ENCODE measurements around the gene ANKS1B.
"Not testable (repeated sequence)": the region's sequence is repeated elsewhere in the genome, so short reads cannot be mapped to it uniquely, and the experiment has no call there.

The ANKS1B gene

GRCh38 chr12:99686142-99686541 is 298.6 kb downstream of the ANKS1B start:
- Histone ChIP-seq H3K4me1 (ENCODE audit: insufficient read depth, low read length) (no peaks in the 10 kb centered on the region), H3K36me3 (ENCODE audit: insufficient read depth, low read length) (no peaks in the 10 kb centered on the region), H3K9me3 (ENCODE audit: low read length) (no peaks in the 10 kb centered on the region), H3K4me3 (ENCODE audit: low read length) (no peak overlapping the region), H2AFZ (ENCODE audit: low read depth, low read length) (no peak overlapping the region), H3K27me3 (ENCODE audit: insufficient read depth, low read length) (no peaks in the 10 kb centered on the region)

DNA sequence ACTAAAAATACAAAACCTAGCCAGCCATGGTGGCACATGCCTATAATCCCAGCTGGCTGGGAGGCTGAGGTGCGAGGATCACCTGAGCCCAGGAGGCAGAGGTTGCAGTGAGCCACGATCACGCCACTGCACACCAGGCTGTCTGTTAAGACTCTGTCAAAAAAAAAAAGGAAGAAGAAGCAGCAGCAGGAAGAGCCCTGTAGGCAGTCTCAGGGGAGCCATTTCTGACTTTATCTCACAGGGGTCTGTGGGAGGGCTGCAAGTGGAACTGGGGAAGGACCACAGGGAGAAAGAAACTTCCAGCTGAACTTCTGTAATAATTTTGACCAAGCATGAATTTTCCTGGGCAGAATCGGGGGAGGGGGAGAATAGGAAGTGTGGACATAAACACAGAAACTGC is 304.5 kb downstream of the ANKS1B start:
- no peak overlapping the region for H2AFZ ChIP-seq (ENCODE audit: low read depth, low read length)
- H3K4me1 ChIP-seq (ENCODE audit: insufficient read depth, low read length), result no peaks in the 10 kb centered on the region
- no peaks in the 10 kb centered on the region for H3K27me3 ChIP-seq (ENCODE audit: insufficient read depth, low read length)
- H3K9me3 ChIP-seq (ENCODE audit: low read length), result no peaks in the 10 kb centered on the region
- H3K4me3 ChIP-seq (ENCODE audit: low read length), result no peak overlapping the region
- no peaks in the 10 kb centered on the region for H3K36me3 ChIP-seq (ENCODE audit: insufficient read depth, low read length)

DNA sequence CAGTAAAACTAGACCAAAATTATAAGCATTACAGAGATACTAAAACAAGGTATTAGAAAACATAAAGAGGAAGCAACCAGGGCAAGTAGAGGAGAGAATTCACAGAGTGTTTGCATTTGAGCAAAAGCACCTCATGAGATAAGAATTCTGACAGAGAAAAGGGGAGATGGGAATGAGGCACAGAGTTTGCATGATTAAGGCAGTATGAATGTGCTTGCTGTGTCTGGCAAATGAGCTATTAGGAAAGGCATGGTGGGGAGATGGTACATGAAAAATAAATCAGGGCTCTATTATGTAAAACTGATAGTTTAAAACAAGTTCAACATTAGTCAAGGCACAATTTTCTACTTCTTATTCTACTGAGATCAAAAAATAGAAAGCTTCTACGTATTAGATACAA is 314.1 kb downstream of the ANKS1B start:
- no peaks in the 10 kb centered on the region for H3K36me3 ChIP-seq (ENCODE audit: insufficient read depth, low read length)
- H2AFZ ChIP-seq (ENCODE audit: low read depth, low read length), result no peak overlapping the region
- H3K9me3 ChIP-seq (ENCODE audit: low read length), result no peaks in the 10 kb centered on the region
- H3K27me3 ChIP-seq (ENCODE audit: insufficient read depth, low read length), result no peaks in the 10 kb centered on the region
- H3K4me3 ChIP-seq (ENCODE audit: low read length), result no peak overlapping the region
- no peaks in the 10 kb centered on the region for H3K4me1 ChIP-seq (ENCODE audit: insufficient read depth, low read length)

DNA sequence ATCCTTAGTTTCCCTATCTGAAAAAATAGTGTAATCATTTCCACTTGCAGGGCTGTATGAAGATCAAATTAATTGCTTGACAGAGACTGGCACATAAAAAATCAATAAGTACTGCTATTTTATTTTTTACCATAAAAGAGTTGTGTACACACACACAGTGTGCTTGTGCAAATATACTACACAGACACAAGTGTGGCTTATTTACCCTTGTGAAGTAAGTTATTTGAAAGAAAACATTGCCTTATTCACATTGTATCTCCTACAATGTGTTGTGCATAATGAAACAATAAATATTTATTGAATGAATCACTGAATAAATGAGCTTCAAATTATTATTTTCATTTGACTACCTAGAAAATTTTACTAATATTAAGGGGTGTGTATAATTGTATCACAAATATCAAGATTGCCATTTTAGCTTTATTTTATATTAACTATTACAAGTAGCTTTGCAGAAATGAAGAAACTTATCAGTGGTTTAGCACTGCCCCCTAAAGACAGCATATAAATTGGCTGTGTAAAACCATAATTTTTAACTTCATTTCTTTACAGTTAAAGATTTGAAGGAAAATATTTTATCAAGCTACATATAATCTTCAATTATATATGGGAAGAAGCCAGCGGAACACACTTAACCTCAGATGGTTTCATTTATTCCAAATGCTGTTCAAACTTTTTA is 325.9 kb downstream of the ANKS1B start:
- Histone ChIP-seq H3K9me3 (ENCODE audit: low read length) (no peaks in the 10 kb centered on the region), H3K27me3 (ENCODE audit: insufficient read depth, low read length) (no peaks in the 10 kb centered on the region), H2AFZ (ENCODE audit: low read depth, low read length) (no peak overlapping the region), H3K4me3 (ENCODE audit: low read length) (no peak overlapping the region), H3K4me1 (ENCODE audit: insufficient read depth, low read length) (no peaks in the 10 kb centered on the region), H3K36me3 (ENCODE audit: insufficient read depth, low read length) (no peaks in the 10 kb centered on the region)

GRCh38 chr12:99649551-99649950 is 335.2 kb downstream of the ANKS1B start:
- Histone ChIP-seq H3K4me3 (ENCODE audit: low read length) (no peak overlapping the region), H3K27me3 (ENCODE audit: insufficient read depth, low read length) (no peaks in the 10 kb centered on the region), H3K36me3 (ENCODE audit: insufficient read depth, low read length) (no peaks in the 10 kb centered on the region), H3K9me3 (ENCODE audit: low read length) (no peaks in the 10 kb centered on the region), H3K4me1 (ENCODE audit: insufficient read depth, low read length) (no peaks in the 10 kb centered on the region), H2AFZ (ENCODE audit: low read depth, low read length) (no peak overlapping the region)

DNA sequence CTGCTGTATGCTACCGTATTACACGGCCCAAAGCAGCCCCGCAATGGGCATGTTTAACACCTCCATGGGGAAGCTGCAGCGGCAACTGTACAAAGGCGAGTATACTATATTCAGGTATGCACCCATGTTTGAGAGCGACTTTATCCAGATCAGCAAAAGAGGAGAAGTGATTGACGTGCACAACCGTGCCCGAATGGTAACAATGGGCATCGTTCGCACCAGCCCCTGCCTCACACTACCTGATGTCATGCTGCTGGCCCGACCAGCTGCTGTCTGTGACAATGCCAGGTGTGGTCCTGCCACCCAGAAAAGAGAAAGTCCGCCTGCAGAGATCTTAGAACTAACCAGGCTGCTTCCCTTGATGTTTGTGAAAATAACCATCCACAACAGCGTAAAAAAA is 336.6 kb downstream of the ANKS1B start:
- H3K27me3 ChIP-seq (ENCODE audit: insufficient read depth, low read length), result no peaks in the 10 kb centered on the region
- no peaks in the 10 kb centered on the region for H3K4me1 ChIP-seq (ENCODE audit: insufficient read depth, low read length)
- no peaks in the 10 kb centered on the region for H3K36me3 ChIP-seq (ENCODE audit: insufficient read depth, low read length)

DNA sequence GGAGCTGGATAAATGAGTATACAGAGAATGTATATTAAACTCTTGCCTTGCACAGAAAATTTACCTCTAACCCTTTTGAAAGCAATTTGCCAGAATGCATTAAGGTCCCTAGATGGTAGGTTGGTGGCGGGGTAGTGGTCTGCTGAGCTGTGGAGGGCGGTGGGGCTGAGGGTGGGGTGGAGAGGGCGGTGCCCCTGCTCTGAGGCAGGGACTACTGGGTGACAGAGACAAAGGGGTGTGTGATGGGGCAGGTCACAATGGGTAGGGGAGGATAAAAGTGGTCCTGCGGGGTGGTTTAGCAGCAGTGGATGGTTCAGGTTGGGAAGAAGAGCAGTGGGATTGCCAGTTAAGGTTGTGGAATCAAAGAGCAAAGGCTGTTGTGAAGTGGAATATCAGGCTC is 337.3 kb downstream of the ANKS1B start, which contains the start of gene GARIN6:
GARIN6 (plus strand) TSS at position 301 of the 400 bp plus-strand sequence. CDS start 422 bp downstream, outside the sequence.
- no peak within 1 kb of the TSS for H2AFZ ChIP-seq (ENCODE audit: low read depth, low read length)
- no peaks in the 10 kb centered on the region for H3K9me3 ChIP-seq (ENCODE audit: low read length)
- no peaks in the 10 kb centered on the region for H3K36me3 ChIP-seq (ENCODE audit: insufficient read depth, low read length)
- H3K4me3 ChIP-seq (ENCODE audit: low read length), result no peak within 1 kb of the TSS
- no peaks in the 10 kb centered on the region for H3K27me3 ChIP-seq (ENCODE audit: insufficient read depth, low read length)
- H3K4me1 ChIP-seq (ENCODE audit: insufficient read depth, low read length), result no peaks in the 10 kb centered on the region

More for the DNA sequence above, 336.6 kb downstream of the ANKS1B start:
- Histone ChIP-seq H2AFZ (ENCODE audit: low read depth, low read length) (no peak overlapping the region), H3K9me3 (ENCODE audit: low read length) (no peaks in the 10 kb centered on the region), H3K4me3 (ENCODE audit: low read length) (no peak overlapping the region)

DNA sequence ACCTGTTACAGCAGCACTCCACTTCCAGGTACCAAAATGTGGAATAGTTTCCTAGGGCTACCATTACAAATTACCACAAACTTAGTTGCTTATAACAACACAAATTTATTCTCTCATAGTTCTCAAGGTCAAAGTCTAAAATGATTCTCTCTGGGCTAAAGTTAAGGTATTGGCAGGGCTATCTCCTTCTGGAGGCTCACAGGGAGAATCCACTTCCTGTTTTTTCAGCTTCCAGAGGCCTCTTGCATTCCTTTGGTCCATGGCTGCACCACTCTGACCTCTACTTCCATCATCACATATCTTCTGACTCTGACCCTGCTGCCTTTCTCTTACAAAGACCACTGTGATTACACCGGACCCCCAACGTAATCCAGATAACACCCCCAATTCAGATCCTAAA is 340.1 kb downstream of the ANKS1B start:
- Histone ChIP-seq H3K9me3 (ENCODE audit: low read length) (no peaks in the 10 kb centered on the region), H2AFZ (ENCODE audit: low read depth, low read length) (no peak overlapping the region), H3K4me1 (ENCODE audit: insufficient read depth, low read length) (no peaks in the 10 kb centered on the region), H3K27me3 (ENCODE audit: insufficient read depth, low read length) (no peaks in the 10 kb centered on the region), H3K36me3 (ENCODE audit: insufficient read depth, low read length) (no peaks in the 10 kb centered on the region), H3K4me3 (ENCODE audit: low read length) (no peak overlapping the region)

GRCh38 chr12:99627459-99627858 is 357.3 kb downstream of the ANKS1B start:
- Histone ChIP-seq H3K4me3 (ENCODE audit: low read length) (no peak overlapping the region), H3K9me3 (ENCODE audit: low read length) (no peaks in the 10 kb centered on the region), H3K27me3 (ENCODE audit: insufficient read depth, low read length) (peaks cover 2% of the 10 kb centered on the region), H2AFZ (ENCODE audit: low read depth, low read length) (no peak overlapping the region), H3K4me1 (ENCODE audit: insufficient read depth, low read length) (no peaks in the 10 kb centered on the region), H3K36me3 (ENCODE audit: insufficient read depth, low read length) (no peaks in the 10 kb centered on the region)

- not testable (repeated sequence) for H3K27me3 ChIP-seq (ENCODE audit: insufficient read depth, low read length); H2AFZ ChIP-seq (ENCODE audit: low read depth, low read length); H3K4me1 ChIP-seq (ENCODE audit: insufficient read depth, low read length); H3K4me3 ChIP-seq (ENCODE audit: low read length); H3K9me3 ChIP-seq (ENCODE audit: low read length); H3K36me3 ChIP-seq (ENCODE audit: insufficient read depth, low read length)
Observed at GRCh38 chr12:99624591-99624990, 360.1 kb downstream of the ANKS1B start.

DNA sequence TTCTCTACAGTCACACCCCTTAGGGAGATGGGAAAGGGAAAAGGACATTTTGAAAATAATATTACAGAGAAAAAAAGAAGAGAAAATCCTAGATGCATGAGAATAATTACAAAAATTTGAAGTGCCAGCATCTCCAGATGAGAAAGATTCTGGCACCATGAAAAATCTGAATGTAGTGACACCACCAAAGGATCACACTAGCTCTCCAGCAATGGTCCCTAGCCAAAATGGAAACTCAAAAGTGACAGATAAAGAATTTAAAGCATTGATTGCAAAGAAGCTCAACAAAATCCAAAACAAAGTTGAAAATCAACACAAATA is 364.6 kb downstream of the ANKS1B start:
- Histone ChIP-seq H3K36me3 (ENCODE audit: insufficient read depth, low read length) (no peaks in the 10 kb centered on the region), H3K4me3 (ENCODE audit: low read length) (no peak overlapping the region), H3K4me1 (ENCODE audit: insufficient read depth, low read length) (no peaks in the 10 kb centered on the region), H2AFZ (ENCODE audit: low read depth, low read length) (no peak overlapping the region), H3K9me3 (ENCODE audit: low read length) (no peaks in the 10 kb centered on the region), H3K27me3 (ENCODE audit: insufficient read depth, low read length) (no peaks in the 10 kb centered on the region)

DNA sequence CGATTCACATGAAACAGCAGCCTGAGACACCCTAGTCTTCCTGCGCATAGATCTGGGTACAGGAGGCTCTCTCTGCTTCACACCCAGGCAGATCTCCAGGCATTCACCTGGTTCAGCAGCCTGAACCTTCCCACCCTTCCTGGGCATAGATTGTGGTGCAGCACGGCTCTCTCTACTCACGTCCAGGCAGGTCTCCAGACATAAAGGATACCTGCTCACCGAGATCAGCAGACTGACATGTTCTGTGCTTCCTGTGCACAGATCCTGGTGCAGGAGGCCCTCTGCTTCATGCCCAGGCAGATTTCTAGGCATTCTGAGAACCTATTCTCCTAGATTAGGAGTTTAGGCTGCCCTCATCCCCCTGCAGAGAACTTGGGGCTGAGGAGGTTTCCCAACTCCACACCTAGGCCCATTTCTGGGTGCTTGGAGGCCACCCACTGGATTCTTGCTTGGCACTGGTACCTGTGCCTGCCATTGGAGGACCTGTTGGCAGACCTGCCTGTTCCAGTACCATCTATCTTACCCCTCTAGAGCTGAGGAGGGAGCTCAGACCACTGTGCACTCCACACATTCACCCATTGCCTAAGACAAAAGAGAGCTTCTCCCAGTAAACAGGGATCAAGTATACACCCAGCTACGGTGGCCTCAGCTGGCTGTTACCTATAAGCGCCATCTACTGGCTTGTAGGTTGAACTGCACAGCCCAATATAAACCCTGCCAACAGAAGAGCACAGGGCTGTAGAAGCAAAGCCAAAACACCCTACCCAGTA is 365.2 kb downstream of the ANKS1B start:
- H3K4me1 ChIP-seq (ENCODE audit: insufficient read depth, low read length), result no peaks in the 10 kb centered on the region
- no peak overlapping the region for H3K4me3 ChIP-seq (ENCODE audit: low read length)
- H2AFZ ChIP-seq (ENCODE audit: low read depth, low read length), result no peak overlapping the region
- H3K27me3 ChIP-seq (ENCODE audit: insufficient read depth, low read length), result no peaks in the 10 kb centered on the region
- no peaks in the 10 kb centered on the region for H3K9me3 ChIP-seq (ENCODE audit: low read length)
- H3K36me3 ChIP-seq (ENCODE audit: insufficient read depth, low read length), result no peaks in the 10 kb centered on the region

- H3K36me3 ChIP-seq (ENCODE audit: insufficient read depth, low read length), result no peaks in the 10 kb centered on the region
- no peaks in the 10 kb centered on the region for H3K4me1 ChIP-seq (ENCODE audit: insufficient read depth, low read length)
- no peaks in the 10 kb centered on the region for H3K9me3 ChIP-seq (ENCODE audit: low read length)
- no peak overlapping the region for H3K4me3 ChIP-seq (ENCODE audit: low read length)
- H2AFZ ChIP-seq (ENCODE audit: low read depth, low read length), result no peak overlapping the region
- H3K27me3 ChIP-seq (ENCODE audit: insufficient read depth, low read length), result no peaks in the 10 kb centered on the region
Observed at GRCh38 chr12:99618657-99619056, 366.1 kb downstream of the ANKS1B start.

- H3K4me1 ChIP-seq (ENCODE audit: insufficient read depth, low read length), result no peaks in the 10 kb centered on the region
- no peaks in the 10 kb centered on the region for H3K9me3 ChIP-seq (ENCODE audit: low read length)
- H3K4me3 ChIP-seq (ENCODE audit: low read length), result no peak overlapping the region
- H3K36me3 ChIP-seq (ENCODE audit: insufficient read depth, low read length), result no peaks in the 10 kb centered on the region
- H3K27me3 ChIP-seq (ENCODE audit: insufficient read depth, low read length), result no peaks in the 10 kb centered on the region
- no peak overlapping the region for H2AFZ ChIP-seq (ENCODE audit: low read depth, low read length)
Observed at GRCh38 chr12:99611599-99611998, 373.1 kb downstream of the ANKS1B start.

Measured in neuron (in vitro differentiated cells).